Mucosa of descending colon (tissue), 3 donors: Measurements from ENCODE around the gene COQ10A. TPM values are rescaled to one million over a fixed set of nuclear protein-coding genes. Genes with fewer than 3 reads are reported as not detected.

Source experiments
- ATAC-seq: fragments of 200-7000 bp; cut with Tn5 transposase; one replicate; pipeline ENCODE4 v1.9.1; 2020; ENCODE audit warnings: mild to moderate bottlenecking, moderate library complexity
- DNase-seq, 3 donors: peaks; one replicate each; pipeline ENCODE4 v3.0.0-alpha.2; 2020
- H3K36me3 ChIP-seq: fragments of 200-600 bp; one replicate; pipeline ENCODE4 v1.8.0; 2021; ENCODE audit warnings: low read depth, mild to moderate bottlenecking
- H3K4me1 ChIP-seq: fragments of 200-600 bp; one replicate; pipeline ENCODE4 v1.8.0; 2021; ENCODE audit warnings: low read depth, mild to moderate bottlenecking
- H3K4me3 ChIP-seq: fragments of 200-600 bp; one replicate; pipeline ENCODE4 v1.8.0; 2021; ENCODE audit warnings: mild to moderate bottlenecking
- H3K9me3 ChIP-seq: fragments of 200-600 bp; one replicate; pipeline ENCODE4 v1.8.0; 2021; ENCODE audit warnings: mild to moderate bottlenecking
- CTCF ChIP-seq: fragments of 200-600 bp; IDR thresholded peaks from one replicate; pipeline ENCODE4 v1.8.0; 2022; ENCODE audit warnings: antibody characterized with exemption, mild to moderate bottlenecking
- intact Hi-C, 2 donors: fragments of 100-400 bp; cut with DNase I in 1 of 2; cut with micrococcal nuclease in 1 of 2; formaldehyde crosslinking; loops; one replicate each; pipeline versions ENCODE4 v1.11.0 to v1.11.1; 2022; cut with DNase I, micrococcal nuclease
- total RNA-seq, 3 donors: library from RNA; stranded (reverse); fragmentation: NEBNext Ultra II Directional in 2 of 3; extraction: Animal tissue kit (Norgen Biotek cat#: 25700) in 2 of 3; gene quantifications; one replicate each; pipeline versions ENCODE4 v1.2.1 to v1.2.4, GENCODE V29; 2021 to 2023
- donor health status: DM: no; HTN: no; CAD: no; lungs with moderate emphysema.
- donor health status: DM: no; HTN: no; CAD: no.
- donor health status: DM: no; HTN: yes; CAD: no.

Gene COQ10A
- total RNA-seq, 3 donors from 2014 or later, result 4.0 to 12.7 (median 5.3) TPM

- ATAC-seq (no peak), DNase-seq (no peak)
- intact Hi-C loops, result no loop called here
- Histone ChIP-seq H3K9me3 (no peaks in the 10 kb centered on the region), H3K36me3 (no peaks in the 10 kb centered on the region), H3K4me1 (peaks cover 4% of the 10 kb centered on the region), H3K4me3 (no peak overlapping the region)
- no peak for TF ChIP-seq CTCF
These were observed 29.8 kb upstream of the COQ10A start for GRCh38 chr12:56236985-56237384.

GRCh38 chr12:56237552-56237951 is 29.2 kb upstream of the COQ10A start:
- H3K4me1 ChIP-seq, result no peaks in the 10 kb centered on the region
- no peak overlapping the region for H3K4me3 ChIP-seq
- no peak for TF ChIP-seq CTCF
- DNase-seq (no peak), ATAC-seq (no peak)
- no peaks in the 10 kb centered on the region for H3K9me3 ChIP-seq
- intact Hi-C loops, result no loop called here
- peaks cover under 1% of the 10 kb centered on the region for H3K36me3 ChIP-seq

- no peak for DNase-seq
- no peak for TF ChIP-seq CTCF
- H3K4me3 ChIP-seq, result no peak overlapping the region
- no peaks in the 10 kb centered on the region for H3K9me3 ChIP-seq
- ATAC-seq, result no peak
- no peaks in the 10 kb centered on the region for H3K4me1 ChIP-seq
- H3K36me3 ChIP-seq, result peaks cover 17% of the 10 kb centered on the region
- intact Hi-C loops, result no loop called here
These were observed 25.1 kb upstream of the COQ10A start for GRCh38 chr12:56241424-56242303.

- DNase-seq (no peak), ATAC-seq (no peak)
- intact Hi-C loops, result no loop called here
- no peak for TF ChIP-seq CTCF
- H3K36me3 ChIP-seq, result peaks cover 17% of the 10 kb centered on the region
- no peaks in the 10 kb centered on the region for H3K4me1 ChIP-seq
- no peak overlapping the region for H3K4me3 ChIP-seq
- no peaks in the 10 kb centered on the region for H3K9me3 ChIP-seq
These were observed 23.8 kb upstream of the COQ10A start for GRCh38 chr12:56242986-56243385.

GRCh38 chr12:56243731-56244181 is 23.0 kb upstream of the COQ10A start:
- H3K4me1 ChIP-seq, result no peaks in the 10 kb centered on the region
- H3K4me3 ChIP-seq, result no peak overlapping the region
- intact Hi-C loops, result no loop called here
- TF ChIP-seq CTCF, result no peak
- H3K36me3 ChIP-seq, result peaks cover 17% of the 10 kb centered on the region
- no peak for ATAC-seq
- no peak for DNase-seq
- no peaks in the 10 kb centered on the region for H3K9me3 ChIP-seq
